Kidney glomerular epithelial cell (primary cell): ENCODE measurements around the gene SDK2.

Experiments used
- DNase-seq: peaks from one replicate; lab custom pipeline; 2025; lab: John Stamatoyannopoulos, UW

The SDK2 gene

GRCh38 chr17:73609758-73610157 is 34.5 kb downstream of the SDK2 start:
- DNase-seq, result no peak

DNA sequence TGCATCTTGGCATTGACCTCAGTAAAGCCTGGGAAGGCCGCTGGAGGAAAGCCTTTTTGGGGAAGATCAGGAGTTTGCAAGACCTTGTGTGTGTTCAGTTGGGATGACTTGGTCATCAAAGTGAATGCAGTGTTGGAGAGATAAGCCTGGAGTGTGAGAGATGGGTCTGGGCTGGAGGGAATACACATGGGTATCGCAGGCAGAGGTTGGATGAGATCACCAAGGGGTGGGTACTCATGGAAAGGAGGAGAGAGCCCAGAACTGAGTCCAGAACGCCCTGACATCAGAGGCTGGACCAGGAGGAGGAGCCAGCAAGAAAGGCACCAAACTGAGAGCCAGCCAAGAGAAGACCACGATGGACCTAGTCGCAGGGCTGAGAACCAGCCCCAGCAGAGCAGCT is 35.2 kb downstream of the SDK2 start:
- no peak for DNase-seq

- DNase-seq, result no peak
Measured at GRCh38 chr17:73605444-73605843, 38.8 kb downstream of the SDK2 start.

DNA sequence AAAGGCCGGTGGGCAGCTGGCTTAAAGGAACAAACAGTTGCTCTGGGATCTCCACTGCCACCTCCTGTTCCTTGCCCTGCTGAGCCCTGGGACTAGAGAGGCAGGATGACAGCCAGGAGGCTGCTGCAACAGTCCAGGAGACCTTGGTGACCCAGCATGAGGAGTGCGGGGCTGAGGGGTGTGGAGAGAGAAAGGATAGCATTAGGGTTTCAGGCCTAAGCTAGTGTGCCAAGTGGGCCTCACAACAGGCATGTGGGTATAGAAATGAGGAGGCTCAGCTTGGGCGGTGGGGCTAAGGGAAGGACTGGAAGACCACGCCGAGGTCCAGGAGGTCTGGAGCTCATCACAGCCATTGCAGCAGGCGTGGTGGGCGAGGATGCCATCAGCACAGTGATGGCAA is 39.8 kb downstream of the SDK2 start:
- DNase-seq, result no peak

DNA sequence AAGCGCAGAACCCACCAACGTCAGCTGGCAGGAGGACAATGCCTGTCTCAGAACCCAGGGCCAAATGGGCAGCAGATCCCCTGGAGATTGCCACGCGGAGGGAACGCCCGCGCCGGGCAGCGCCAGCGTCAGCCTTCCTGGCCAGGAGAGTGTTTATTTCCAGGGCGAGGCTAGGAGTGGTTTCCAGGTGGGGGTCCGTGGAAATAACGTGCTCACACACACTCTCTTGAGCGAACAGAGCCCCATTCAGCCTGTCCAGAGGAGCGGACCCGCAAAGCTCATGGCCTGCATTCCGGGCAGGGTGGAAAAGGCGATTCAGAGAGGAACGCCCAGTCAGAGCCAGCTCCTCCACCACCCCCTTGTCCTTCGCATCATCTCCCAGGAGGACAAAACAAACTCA is 40.3 kb downstream of the SDK2 start:
- no peak for DNase-seq

DNA sequence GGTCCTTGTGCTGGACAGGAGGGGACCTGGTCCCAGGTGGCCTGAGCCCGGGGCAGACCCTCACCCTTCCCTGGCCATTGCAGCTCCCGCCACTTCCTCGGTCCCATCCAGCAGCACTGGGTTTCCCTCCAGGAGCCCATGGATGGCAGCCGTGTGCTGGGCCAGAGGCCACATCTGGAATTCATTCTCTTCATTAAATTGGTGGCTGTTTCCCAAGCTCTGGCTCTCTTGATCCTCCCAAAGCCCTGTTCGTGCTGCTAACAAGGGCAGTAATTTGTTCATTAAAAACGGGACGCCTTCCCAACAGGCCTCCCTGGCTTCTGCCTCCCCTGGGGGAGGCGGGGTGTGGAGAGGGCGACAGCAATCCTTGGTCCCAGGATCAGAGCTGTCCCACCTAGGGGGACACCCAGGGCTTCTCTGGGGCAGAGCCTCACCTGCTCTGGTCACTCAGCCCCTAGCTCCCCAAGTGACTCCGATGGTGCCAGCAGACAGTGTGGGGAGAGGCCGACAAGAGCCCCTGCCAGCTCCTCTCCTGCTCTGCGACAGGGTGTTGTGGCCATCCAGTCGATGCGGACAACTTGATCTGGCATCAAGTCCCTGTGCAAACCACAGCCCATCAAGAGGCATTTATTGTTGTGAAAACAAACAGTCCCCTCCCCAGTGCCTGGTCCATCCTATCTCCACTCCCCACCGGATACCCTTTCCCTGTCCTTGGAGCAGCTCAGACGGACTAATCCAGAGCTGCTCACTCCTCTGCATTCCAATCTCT is 44.0 kb downstream of the SDK2 start:
- DNase-seq, result no peak

GRCh38 chr17:73599599-73599998 is 44.6 kb downstream of the SDK2 start:
- no peak for DNase-seq

DNA sequence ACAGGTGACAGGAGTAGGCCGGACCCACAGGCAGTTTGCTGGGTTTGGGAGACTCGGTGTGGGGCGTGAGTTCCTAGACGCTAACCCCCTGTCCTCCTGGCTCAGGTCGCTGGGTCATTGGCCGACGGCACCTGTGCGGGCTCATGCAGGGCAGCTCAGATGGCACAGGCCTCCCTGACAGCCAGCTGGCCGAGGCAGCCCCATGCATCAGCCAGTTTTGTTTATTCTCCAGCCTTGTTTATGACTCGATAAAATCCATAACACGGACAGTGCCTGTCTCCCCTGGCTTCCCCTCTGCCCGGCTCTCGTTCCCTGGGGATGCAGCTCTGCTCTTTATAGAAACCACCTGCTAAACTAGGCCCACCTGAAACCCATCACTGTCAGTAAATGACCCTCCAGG is 46.0 kb downstream of the SDK2 start:
- DNase-seq, result no peak

DNA sequence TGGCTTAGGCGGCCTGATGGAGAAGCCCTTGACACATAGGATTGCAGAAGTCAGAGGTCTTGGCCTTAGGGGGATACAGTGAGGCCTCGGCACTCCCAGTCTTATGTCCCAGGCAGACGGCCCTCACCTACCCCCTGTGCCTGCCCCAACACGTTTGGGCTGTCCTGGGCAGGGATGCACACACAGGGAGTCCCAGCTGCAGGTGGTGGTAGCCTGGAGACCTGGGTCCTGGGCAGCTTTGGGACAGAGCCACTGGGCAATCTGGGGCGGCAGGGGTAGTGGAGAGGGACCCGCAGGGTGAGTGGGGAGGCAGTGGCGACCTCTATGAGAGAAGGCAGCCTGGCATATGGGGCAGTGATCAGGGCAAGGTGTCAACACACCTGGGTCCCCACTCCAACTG is 48.3 kb downstream of the SDK2 start:
- DNase-seq, result no peak

GRCh38 chr17:73595479-73595878 is 48.8 kb downstream of the SDK2 start:
- no peak for DNase-seq

GRCh38 chr17:73595068-73595467 is 49.2 kb downstream of the SDK2 start:
- no peak for DNase-seq

- DNase-seq, result no peak
Measured at GRCh38 chr17:73594598-73594997, 49.6 kb downstream of the SDK2 start.

- DNase-seq, result no peak
Measured at GRCh38 chr17:73594025-73594424, 50.2 kb downstream of the SDK2 start.

DNA sequence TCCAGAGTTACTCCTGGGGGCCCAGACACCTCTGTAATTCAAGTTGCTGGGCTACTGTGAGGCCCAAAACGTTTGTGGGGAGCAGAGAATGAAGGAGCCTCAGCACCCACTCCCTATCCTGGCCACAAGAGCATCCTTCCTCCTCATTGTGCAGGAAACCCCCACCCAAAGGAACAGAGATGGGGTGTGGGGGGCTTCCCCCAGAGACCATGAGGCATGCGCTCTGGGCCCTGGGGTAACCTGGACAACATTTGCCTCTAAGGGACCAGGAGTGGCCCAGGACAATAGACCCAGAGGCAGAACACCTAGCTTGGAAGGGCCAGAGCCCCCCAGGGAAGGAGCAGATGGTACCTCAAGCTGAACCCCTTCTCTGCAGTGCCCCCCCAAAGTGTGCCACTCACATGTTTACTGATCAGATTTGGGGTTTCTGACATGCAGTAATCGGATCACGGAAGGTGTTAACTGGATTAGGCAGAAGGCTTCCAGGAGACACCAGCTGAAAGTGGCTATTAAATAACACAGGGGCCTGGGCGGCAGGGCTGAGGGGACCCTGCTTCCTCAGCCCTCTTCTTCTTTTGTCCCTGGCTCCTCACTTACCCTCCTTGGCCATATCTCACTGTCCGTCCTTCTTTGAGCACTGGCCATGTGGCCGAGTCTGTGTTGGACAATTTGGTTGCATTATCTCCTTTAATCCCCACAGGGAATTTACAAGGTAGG is 50.8 kb downstream of the SDK2 start:
- DNase-seq, result no peak

DNA sequence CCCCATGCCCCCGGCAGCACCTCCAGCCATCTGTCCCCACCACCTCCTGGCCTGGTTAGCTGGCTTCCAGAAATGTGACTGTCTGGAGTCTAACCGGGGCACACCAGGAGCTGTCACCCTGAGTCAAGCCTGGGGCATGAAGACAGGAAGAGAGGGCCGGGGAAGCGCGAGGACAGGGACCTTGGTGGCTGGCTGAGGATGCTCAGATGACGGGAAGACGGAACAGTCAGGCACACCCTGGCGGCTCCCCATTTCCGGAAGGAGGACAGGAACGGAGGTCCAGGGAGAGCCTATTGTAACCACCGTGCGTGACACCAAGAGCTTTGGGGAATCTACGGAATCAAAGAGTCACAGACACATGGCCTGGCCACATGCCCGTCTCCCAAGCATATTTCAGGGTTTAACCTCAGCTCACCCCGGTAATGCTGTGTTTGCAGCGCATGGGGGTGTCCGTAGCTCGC is 51.7 kb downstream of the SDK2 start:
- DNase-seq, result no peak

- no peak for DNase-seq
Measured at GRCh38 chr17:73592079-73592415, 52.2 kb downstream of the SDK2 start.

DNA sequence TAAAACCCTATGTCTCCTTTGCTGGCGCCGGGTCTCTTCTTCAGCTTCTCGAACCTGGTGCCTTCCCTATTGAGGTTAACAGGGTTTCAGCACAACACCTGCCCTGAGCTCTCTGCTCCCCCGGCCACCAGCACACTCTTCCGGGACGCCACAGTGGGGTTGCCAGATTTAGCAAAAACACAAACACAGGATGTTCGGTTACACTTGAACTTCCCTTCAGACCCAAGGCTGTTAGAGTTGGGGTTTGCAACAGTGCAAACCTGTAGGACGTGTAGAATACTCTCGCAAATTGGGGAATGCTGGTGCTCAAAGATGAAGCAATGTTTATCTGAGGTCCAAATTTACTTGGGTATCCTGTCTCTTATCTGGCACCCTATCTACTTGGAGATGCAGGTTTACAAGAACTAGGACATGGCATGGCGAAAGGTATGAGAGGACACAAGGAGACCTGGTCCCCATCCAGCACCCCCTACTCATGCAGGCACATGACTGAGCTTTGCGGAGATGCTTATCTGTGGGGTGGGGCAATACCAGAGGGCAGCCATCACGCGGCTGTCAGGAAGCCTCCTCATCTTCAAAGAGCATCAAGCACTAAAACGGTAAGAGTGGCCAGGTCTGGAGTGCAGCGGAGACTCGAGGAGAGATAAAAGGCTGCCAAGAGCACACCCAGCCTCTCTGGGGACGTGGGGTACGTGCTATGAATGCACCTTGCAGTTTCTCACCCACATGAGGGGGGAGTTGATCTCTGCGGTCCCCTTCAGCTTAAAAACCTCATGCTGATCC is 52.8 kb downstream of the SDK2 start:
- DNase-seq, result no peak

DNA sequence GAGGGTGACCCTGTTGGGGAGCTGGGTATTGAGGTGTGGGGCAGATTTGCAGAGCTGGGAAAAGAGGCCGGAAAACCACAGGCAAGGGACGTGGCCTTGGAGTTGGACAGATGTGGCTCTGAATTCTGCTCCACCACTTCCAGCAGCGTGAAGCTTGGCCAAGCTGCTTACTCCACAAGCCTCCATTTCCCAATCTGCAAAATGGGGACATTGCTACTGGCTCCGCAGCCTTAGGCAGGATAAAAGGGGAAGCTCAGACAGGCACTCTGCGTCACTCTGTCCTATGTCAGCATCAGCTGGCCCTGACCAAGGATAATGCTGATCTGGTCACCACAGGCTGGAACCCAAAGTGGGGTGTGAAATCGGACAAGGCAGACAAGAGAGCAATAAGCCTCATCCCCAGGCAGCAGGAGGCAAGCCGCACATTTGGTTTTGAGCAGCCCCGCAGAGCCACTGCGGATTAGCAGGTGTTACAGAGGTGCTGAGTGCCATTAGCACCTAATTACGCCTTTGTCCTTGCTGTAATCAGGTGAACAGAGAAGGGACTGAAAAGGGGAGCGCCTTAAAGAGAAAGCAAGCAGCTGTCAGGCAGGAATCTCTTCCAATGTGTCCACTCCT is 54.8 kb downstream of the SDK2 start:
- no peak for DNase-seq

DNA sequence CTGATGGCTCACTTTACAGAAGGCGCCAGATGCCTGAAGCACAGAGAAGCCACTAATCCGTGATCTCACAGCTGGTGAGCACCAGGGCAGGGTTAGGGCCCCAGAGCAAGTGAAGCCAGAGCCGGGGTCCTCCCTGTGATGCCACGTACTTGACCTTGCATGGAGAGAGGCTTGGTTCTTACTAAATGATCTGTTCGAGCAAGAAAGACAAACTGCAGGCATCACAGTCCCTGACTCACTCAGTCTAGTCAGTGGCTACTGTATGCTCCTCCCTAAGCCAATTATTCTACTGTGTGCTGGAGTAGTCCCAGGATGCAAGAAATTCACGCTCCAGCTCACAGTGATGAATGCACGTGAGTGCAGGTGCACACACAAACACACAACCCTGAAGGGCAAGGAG is 55.4 kb downstream of the SDK2 start:
- DNase-seq, result no peak

- no peak for DNase-seq
Measured at GRCh38 chr17:73588301-73588846, 55.9 kb downstream of the SDK2 start.

GRCh38 chr17:73586921-73587602 is 57.2 kb downstream of the SDK2 start:
- no peak for DNase-seq
